DOHH2 (cell line): ENCODE results near the gene CPLANE2.

Experiments
- EZH2phosphoT487 ChIP-seq: fragments of 200-600 bp; sonication (generic); IDR thresholded peaks from 2 replicates; pipeline ENCODE4 v1.6.1; 2017; ENCODE audit warnings: borderline replicate concordance, mild to moderate bottlenecking, antibody characterized with exemption, low read length, moderate library complexity, mixed read lengths
- TF ChIP-seq, protein P1 (sequence below): fragments of 200-600 bp; sonication (generic); IDR thresholded peaks from one replicate; pipeline ENCODE4 v1.5.1; 2014; ENCODE audit warnings: antibody characterized with exemption, mild to moderate bottlenecking, low read depth, low read length; ENCODE audit not compliant: poor library complexity, severe bottlenecking

DNA sequence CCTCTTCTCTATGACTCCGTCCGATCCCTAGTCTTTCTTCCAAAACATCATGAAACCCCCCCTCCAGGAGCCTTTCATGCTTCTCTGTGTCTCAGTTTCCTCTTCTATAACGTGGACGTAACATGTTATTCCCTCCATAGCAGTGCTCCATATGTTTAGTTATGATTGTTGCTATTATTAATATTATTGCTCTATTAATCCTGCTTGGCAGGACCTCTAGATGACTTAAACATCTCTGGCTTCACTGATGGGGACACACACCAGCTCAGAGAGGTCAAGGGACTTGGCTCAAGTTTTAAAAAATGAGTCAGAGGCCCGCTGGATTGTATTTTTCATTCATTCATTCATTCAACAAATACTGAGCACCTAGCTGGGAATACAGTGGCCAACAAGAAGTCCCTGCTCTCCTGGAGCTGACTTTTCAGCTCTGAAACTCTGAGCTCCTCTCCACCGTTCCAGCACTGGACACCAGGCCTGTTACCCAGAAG lies 404 bp upstream of the CPLANE2 start:
- TF ChIP-seq, protein P1, sequence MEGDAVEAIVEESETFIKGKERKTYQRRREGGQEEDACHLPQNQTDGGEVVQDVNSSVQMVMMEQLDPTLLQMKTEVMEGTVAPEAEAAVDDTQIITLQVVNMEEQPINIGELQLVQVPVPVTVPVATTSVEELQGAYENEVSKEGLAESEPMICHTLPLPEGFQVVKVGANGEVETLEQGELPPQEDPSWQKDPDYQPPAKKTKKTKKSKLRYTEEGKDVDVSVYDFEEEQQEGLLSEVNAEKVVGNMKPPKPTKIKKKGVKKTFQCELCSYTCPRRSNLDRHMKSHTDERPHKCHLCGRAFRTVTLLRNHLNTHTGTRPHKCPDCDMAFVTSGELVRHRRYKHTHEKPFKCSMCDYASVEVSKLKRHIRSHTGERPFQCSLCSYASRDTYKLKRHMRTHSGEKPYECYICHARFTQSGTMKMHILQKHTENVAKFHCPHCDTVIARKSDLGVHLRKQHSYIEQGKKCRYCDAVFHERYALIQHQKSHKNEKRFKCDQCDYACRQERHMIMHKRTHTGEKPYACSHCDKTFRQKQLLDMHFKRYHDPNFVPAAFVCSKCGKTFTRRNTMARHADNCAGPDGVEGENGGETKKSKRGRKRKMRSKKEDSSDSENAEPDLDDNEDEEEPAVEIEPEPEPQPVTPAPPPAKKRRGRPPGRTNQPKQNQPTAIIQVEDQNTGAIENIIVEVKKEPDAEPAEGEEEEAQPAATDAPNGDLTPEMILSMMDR: no peak
- no peak for TF ChIP-seq EZH2phosphoT487
